Activated naive CD8-positive, alpha-beta T cell treated with anti-CD3 and anti-CD28 coated beads, Interleukin-2, amount 50 U/mL, for 16 hours (primary cell): Measurements from ENCODE around the gene LY6G5C.

Experiments used
- DNase-seq: peaks from one replicate; pipeline ENCODE4 v3.0.0-alpha.2; 2020; ENCODE audit warnings: low read depth, low spot score

The LY6G5C gene

DNA sequence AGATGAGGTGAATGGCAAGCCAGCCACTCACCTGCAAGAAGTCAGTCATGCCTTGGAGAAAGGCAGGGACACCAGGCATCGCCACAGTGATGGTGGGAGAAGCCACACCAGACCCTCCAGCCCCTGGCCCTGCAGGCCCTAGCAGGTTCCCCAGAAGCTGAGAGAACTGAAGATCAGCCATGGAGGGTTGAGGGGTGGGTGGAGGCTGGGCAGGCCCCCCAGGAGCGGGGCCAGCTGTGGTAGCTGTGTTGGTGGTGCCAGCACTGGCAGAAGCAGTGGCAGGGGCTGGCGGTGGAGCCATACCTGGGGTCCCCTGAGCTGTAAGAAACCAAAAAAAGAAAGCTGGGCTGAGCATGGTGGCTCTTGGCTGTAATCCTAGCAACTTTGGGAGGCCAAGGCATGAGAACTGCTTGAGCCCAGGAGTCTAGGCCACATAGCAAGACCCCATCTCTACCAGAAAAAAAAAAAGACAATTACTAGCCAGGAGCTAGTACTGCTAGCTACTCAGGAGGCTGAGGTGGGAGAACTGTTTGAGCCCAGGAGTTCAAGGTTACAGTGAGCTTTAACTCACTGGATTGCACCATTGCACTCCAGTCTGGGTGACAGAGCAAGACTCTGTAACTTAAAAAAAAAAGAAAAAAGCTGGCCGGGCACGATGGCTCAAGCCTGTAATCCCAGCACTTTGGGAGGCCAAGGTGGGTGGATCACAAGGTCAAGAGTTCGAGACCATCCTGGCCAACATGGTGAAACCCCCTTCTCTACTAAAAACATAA lies 37.9 kb downstream of the LY6G5C start:
- no peak for DNase-seq

- no peak for DNase-seq
Observed at GRCh38 chr6:31641370-31641769, 39.5 kb downstream of the LY6G5C start.

GRCh38 chr6:31640612-31641011 lies 40.3 kb downstream of the LY6G5C start:
- no peak for DNase-seq

DNA sequence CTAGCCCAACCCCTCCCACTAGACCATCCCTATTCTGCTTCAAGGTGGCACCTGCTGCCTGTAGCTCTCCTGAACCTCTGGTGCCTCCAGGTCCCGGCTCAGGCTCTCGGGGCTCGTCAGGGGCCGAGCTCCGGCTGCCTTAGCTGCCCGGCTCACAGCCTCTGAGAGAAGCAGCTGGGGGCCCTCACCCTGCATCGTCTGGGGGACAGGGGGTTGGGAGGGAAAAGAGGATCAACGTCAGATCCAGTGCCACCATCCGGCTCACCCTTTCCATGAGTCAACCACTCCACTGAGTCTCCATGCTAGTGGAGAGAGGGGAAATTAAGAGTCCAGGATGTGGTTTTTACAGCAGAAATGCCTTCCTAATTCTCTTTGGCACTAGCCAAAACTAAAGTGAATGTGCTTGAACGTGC lies 41.4 kb downstream of the LY6G5C start:
- DNase-seq, result no peak

GRCh38 chr6:31639043-31639442 lies 41.8 kb downstream of the LY6G5C start:
- DNase-seq, result no peak

DNA sequence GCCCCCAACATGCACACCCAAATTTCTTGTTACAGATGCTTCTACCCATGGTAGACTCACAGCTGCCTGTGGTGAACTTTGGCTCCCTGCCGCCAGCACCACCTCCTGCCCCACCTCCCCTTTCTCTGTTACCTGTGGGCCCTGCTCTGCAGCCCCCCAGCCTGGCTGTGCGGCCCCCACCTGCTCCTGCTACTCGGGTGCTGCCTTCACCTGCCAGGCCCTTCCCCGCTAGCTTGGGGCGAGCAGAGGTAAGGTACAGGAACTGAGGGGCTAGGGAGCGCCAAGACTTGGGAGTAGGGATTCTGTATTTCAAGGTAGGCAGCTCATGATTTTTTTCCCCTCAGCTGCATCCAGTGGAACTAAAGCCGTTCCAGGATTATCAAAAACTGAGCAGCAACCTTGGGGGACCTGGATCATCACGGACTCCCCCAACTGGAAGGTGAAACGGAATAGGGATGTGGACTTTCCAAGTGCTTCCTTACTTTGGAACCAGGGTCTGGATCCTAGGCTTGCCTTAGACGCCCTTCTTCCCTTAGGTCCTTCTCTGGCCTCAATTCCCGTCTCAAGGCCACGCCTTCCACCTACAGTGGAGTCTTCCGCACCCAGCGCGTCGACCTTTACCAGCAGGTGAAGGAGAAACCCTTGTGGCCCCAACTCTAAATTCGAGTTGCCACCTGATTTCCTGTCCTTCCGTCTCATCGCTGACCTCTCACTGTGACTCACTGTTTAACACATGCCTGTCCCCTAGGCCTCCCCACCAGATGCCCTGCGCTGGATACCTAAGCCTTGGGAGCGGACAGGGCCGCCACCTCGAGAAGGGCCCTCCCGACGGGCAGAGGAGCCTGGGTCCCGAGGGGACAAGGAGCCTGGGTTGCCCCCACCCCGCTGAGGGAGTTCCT lies 43.9 kb downstream of the LY6G5C start:
- DNase-seq, result no peak

GRCh38 chr6:31634969-31635575 lies 45.8 kb downstream of the LY6G5C start:
- no peak for DNase-seq

- DNase-seq, result no peak
Observed at GRCh38 chr6:31634131-31634530, 46.7 kb downstream of the LY6G5C start.

DNA sequence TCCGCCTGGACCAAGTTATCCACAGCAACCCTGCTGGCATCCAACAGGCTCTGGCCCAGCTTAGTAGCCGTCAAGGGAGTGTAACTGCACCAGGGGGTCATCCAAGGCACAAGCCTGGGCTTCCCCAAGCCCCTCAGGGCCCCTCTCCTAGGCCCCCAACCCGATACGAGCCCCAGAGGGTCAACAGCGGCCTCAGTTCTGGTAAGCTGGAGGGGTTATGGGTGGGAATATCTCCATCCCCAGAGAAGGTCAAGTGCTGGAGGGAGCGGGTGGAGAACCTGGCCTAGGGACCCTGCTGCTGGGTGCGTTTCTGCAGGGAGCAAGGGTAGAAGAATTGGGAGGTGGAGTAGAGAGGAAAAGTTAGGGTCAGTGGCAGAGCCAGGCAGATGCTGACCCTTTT lies 47.4 kb downstream of the LY6G5C start:
- no peak for DNase-seq

DNA sequence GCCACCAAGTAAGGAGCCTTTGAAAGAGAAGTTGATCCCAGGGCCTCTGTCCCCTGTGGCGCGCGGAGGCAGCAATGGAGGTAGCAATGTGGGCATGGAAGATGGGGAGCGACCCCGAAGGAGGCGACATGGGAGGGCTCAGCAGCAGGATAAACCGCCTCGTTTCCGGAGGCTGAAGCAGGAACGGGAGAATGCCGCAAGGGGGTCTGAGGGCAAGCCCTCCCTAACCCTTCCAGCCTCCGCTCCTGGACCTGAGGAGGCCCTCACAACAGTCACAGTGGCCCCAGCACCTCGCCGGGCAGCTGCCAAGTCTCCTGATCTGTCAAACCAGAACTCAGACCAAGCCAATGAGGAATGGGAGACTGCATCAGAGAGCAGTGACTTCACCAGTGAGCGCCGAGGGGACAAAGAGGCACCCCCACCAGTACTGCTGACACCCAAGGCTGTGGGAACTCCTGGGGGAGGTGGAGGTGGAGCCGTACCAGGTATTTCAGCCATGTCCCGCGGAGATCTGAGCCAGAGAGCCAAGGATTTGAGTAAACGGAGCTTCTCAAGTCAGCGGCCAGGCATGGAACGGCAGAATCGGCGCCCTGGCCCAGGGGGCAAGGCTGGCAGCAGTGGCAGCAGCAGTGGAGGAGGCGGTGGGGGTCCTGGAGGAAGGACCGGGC lies 48.5 kb downstream of the LY6G5C start:
- no peak for DNase-seq

GRCh38 chr6:31631681-31632278 lies 49.1 kb downstream of the LY6G5C start:
- no peak for DNase-seq

DNA sequence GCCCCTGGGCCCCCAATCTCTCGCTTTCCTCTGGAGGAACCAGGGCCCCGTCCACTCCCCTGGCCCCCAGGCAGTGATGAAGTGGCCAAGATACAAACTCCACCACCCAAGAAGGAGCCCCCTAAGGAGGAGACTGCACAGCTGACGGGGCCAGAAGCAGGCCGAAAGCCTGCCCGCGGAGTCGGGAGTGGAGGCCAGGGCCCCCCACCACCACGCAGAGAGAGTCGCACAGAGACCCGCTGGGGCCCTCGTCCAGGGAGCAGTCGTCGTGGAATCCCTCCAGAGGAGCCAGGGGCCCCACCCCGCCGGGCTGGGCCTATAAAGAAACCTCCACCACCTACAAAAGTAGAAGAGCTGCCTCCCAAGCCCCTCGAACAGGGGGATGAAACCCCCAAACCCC lies 49.7 kb downstream of the LY6G5C start:
- DNase-seq, result no peak

- no peak for DNase-seq
Observed at GRCh38 chr6:31630177-31630934, 50.5 kb downstream of the LY6G5C start.

- no peak for DNase-seq
Observed at GRCh38 chr6:31629014-31629413, 51.9 kb downstream of the LY6G5C start.

DNA sequence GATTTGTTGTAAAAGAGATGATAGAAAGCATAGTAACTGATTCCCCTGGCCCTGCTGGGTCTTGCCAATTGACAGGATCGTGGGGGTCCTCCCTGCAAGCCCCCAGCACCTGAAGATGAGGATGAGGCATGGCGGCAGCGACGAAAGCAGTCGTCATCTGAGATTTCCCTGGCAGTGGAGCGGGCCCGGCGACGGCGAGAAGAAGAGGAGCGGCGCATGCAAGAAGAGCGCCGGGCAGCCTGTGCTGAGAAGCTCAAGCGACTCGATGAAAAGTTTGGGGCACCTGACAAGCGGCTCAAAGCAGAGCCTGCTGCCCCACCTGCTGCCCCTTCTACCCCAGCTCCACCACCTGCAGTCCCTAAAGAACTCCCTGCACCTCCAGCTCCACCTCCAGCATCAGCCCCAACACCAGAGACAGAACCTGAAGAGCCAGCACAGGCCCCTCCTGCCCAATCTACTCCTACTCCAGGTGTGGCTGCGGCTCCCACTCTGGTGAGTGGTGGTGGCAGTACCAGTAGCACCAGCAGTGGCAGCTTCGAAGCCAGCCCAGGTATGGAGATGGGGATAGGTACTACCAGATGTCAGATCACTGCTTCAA lies 53.1 kb downstream of the LY6G5C start:
- DNase-seq, result no peak

GRCh38 chr6:31626952-31627351 lies 53.9 kb downstream of the LY6G5C start:
- DNase-seq, result no peak
